GM21515 (cell line): Measurements from ENCODE around the gene NKAPD1.
A peak's percentile ranks its signal among the peaks of the same experiment; 100 is the strongest.
"Not testable (repeated sequence)": the region's sequence is repeated elsewhere in the genome, so short reads cannot be mapped to it uniquely, and the experiment has no call there.

ENCODE experiments used
- ATAC-seq: cut with Tn5 transposase; IDR thresholded peaks from one replicate; pipeline ENCODE4 v1.9.1; 2021; ENCODE audit not compliant: unreplicated experiment

The NKAPD1 gene

DNA sequence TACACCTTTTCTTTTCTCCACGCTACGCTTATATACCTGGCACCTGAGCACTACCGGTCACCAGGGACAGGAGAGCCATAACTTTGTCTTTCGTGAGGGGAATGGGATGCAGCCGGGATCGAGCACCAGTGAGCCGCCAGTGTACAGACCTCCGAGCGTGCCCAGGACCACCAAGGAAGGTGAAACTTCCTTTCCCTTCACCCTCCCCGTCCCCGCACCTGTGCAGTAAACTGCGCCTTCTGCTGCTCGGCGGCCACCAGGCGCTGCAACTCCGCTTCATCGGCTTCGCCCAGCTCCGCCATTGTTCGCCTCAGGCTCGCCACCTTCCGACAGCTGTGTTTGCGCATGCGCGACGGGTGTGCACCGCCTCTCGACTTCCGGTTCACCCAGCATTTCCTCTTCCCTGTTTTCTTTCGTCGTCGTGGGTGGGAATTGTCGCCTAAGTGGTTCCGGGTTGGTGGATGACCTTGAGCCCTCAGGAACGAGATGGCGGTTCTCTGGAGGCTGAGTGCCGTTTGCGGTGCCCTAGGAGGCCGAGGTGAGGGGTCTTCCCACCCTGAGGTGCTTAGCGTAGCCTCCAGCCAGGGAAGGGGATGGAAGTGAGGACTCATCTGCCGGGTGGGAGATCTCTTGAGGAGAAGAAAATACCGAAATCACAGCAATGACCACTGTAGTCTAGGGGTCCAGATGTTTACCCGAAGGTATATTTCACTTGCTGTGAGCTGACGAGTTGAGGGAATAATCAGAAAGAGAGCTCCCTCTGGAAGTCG, 12.5 kb downstream of the NKAPD1 start, which contains the start of the genes SDHD and TIMM8B:
Gene SDHD, plus strand, starts transcription at position 452 of the 770 bp plus-strand sequence. Its CDS starts 35 bp downstream, at position 487.
Gene TIMM8B, minus strand, starts transcription at position 335 of the 770 bp plus-strand sequence. Its CDS starts 33 bp downstream, at position 302.
- peak; percentile 89 for ATAC-seq

DNA sequence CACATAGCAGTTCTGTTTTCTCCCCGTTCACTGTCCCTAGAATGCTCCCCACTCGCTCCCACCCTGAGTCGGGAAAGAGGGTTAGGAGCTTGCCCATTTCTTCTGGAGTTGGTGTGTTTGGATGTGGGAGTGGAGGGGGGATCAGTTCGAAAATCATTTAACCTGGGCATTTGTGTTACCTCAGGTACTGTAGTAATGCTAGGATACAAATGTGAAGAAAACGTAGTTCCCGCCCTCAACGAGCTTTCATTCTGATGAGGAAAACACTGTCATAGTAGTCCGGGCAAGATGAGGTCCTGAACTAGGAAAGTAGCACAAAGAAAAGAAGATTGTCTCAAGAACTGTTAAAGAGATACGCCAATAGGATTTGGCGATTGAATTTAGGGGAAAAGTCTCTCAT, 13.1 kb downstream of the NKAPD1 start:
- no peak for ATAC-seq

DNA sequence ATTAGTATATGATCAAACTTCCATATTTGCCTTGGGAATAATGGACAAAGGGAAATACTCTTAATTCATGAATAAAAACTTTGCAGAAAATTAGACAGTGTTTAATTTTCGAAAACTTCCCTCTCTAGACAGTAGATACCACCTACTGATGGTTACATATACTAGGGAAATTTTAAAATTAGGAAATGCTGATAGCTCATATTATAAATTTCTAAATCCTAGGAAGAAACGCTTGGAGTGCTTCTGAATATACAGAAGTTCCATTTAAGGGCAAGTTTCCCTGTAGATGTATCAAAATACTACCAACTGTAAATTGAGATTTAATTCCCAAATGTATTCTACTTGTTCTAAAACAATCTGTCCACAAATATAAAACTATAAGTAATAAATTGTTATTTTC, 21.2 kb downstream of the NKAPD1 start:
- ATAC-seq = not testable (repeated sequence)

DNA sequence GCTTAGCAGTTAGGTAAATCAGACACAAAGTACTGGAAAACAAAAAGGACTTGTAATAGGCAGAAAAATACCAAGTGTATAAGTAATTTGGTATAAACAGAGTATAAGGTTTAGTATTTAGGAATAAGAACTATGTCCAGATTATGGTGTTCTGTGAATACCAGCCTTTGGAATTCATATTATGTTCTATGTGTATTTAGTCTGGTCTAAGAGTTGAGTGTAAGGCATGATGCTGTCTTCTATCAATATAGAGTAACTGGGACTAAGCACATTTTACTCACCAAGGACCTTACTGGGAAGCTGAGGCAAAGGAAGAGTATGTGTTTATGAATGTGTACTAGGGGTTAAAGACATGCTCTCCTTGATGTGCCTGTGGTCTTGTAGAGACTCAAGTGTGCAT, 22.1 kb downstream of the NKAPD1 start:
- ATAC-seq = no peak

DNA sequence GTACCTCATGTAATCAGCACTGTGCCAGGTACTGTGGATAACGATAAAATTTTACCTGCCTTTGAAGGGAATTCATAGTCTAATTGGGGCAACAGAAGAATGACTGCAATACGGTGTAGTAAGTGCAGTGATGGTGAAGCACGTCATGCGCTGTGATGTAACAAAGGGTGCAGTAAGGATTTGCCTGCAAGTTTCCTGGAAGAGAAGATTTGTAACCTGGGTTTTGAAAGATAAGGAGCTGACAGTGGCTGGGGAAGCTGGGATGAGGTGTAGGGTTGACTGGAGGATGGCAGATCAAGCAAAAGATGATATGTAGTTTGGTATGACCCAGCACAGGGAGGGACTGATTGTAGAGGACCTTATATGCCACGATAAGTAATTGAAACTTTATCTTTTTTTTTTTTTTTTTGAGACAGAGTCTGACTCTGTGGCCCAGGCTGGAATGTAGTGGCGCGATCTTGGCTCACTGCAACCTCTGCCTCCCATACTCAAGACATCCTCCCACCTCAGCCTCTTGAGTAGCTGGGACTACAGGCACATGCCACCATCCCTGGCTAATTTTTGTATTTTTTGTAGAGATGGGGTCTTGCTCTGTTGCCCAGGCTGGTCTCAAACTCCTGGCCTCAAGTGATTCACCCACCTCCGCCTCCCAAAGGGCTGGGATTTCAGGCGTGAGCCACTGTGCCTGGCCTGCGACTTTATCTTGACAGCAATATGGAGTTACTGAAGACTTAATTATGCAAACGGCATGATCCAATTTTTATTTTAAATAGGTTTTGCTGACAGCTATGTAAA, 23.8 kb downstream of the NKAPD1 start:
- no peak for ATAC-seq

DNA sequence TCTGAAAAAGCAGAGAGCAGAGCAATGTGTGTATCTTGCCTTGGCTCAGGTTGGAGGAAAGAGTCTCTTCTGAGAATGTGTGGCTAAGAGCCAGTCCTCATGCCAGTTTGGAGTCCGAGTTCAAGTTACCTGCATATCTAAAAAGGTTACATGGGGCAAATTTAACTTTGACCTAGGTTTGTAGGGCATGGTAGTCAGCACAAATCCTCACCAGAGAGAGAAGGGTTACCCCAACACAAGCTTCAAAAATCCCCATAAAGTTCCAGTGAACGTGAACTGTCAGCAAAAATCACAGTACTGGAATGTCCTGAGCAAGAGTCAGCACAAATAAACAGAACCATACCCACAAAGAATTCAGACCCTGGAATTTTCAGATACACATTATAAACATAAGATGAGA, 26.4 kb downstream of the NKAPD1 start:
- ATAC-seq = no peak

DNA sequence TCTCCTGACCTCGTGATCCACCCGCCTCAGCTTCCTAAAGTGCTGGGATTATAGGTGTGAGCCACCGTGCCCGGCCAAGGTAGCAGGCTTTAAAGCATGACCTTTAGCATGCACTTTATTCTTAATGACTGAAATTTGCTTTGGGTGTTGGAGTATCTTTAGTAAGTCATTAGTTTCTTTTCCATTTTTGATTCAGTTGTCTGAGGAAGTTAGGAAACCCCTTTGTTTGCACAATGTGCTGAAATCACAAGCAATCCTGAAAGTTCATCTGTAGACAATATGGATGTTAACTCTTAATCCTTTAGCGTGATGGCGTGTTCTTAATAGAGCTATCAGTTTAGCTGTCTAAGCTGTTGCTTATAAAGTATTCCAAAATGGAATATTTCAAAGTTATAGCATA, 29.3 kb downstream of the NKAPD1 start:
- ATAC-seq = no peak

DNA sequence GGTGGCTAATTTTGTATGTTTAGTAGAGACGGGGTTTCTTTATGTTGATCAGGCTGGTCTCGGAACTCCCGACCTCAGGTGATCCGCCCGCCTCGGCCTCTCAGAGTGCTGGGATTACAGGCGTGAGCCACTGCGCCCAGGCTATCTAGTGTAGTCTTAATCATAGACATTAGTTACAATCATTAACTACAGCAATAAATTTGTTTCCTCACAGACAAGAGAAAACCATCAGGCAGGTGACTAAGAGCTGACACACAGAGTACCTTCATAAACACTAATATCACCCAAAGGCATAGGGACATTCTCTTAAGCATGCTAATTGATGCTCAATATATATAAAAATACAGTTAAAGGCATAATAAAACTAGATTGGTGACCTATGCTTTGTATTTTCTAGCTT, 32.0 kb downstream of the NKAPD1 start:
- ATAC-seq = no peak

DNA sequence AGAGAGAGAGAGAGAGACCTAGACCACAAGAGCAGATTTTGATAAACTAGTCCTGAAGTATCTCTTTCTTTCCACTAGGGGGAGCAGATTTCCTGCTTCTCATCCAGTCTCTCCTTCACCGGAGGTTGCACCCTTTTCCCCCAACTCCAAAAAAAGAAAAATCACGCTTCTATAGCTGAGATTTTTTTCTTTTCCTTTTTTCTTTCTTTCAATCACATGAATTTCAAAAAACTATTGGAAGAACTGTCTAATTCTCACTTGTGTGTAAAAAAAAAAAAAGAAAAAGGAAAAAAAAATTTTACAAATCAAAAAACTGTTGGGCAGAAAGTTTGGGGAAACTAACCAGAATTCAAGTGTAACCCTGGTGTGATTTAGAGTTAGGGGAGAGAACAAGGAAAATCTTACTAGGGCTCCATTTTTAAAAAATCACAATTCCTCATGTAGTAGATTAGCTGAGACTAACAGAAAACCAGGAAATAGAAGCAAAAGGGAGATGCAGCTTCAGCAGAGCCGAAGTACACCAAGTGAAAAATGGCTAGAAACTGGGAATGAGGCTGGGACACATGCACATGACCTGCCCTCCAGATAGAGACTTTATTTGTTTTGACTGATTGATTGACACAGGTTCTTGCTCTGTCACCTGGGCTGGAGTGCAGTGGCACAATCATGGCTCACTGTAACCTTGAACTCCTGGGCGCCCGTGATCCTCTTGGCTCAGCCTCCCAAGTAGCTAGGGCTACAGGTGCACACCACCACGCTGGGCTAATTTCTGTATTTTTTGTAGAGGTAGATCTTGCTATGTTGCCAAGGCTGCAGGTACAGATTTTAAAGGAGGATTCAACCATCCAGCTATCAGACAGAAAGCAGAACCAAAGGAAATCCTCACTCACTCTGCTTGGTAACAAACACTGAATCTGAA, 39.7 kb downstream of the NKAPD1 start:
- no peak for ATAC-seq

DNA sequence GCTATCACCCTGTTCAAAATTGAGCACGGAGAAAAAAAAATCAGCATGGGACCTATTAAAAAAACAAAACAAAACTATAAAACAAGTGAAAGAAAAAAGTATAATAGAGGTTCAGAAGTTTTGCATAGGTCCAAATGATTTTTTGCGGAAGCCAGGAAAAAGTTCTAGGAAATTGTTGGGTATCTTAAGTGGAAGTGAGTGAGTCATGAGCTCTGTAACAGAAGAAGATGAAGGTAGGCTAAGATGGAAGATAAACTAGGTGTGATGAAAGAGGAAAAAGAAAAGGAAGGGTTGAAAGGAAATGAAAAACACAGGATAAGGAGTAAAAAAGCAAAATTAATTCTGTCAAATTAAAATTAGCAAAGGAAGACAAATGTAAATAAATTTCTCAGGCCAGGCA, 40.4 kb downstream of the NKAPD1 start:
- ATAC-seq = no peak

DNA sequence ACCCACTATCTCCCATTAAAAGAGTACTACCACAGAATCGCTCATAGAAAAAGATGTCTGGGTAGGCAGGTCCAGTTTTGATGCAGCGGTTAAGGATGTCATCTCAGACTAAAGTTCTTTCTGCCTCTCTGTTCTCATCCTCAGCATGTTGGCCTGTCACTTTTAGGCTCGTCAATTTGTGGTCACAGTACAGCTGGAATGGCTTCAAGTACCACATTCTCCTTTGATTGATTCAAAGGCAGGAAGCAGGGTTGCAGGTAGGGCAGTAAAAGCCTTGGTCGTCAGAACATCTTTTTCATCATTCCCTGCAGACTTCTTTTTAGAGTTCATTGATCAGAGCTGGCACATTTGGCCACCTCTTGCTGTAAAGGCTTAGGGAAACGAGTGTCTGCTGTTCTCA, 41.3 kb downstream of the NKAPD1 start:
- ATAC-seq = no peak

DNA sequence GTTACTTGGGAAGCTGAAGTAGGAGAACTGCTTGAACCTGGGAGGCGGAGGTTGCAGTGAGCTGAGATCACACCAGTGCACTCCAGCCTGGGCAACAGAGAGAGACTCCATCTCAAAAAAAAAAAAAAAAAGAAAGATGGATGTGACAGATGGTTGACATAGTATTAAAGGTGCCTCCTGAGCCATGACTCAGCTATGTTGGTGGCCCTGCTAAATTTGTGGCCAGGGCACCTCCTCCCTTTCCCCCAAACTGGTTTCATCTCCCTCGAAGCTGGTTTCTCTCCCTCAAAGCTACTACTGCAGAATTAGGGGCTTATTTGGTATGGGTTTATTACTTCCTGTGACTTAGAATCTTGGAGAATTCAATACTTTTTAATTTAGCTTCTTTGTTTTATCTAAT, 44.1 kb downstream of the NKAPD1 start:
- ATAC-seq = no peak

DNA sequence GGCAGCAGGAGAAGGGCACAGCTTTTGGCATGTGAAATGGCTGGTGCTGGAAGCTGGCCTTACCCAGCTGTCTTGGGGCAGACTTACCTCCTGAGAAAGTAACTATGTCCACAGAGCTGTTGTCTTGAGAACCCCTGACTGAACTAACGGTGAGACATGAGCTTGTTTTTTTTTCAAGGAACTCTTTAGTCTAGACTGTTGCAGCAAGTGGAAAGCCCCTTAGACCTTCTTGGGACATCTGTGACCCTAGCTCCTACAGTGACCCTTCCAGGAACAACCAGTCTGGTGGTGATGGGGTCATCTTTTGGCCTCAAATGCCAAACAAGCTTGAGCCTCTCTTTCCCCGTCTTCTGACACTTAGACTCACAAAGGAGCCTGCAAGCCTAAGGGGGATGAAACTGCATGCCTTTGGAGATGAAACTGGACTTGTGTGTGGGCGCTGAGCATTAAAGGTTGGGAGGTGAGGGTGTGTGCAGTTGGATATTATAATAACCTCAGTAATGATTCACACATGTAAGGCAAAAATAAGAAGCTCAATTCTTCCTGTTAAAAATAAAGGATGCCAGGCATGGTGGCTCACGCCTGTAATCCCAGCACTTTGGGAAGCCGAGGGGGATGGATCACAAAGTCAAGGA, 48.0 kb downstream of the NKAPD1 start:
- ATAC-seq = no peak

DNA sequence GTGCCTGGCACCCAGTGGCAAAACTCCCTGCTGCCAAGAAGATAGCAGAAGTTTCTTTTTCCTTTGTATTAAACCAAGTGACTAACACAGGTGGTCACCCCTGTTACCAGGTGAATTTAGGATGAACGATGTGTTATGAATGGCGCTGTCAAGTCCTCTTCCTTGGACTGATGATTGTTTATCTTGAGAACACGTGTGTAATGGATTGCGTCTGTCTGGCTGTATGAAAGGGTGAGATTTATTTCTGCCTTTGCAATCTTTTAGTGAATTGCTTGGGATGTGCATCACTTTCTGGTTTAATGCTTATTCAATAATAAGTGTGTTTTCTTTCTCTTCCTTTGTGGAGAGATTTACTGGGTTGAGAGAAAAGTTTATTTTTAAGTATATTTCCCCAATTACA, 49.0 kb downstream of the NKAPD1 start:
- no peak for ATAC-seq

DNA sequence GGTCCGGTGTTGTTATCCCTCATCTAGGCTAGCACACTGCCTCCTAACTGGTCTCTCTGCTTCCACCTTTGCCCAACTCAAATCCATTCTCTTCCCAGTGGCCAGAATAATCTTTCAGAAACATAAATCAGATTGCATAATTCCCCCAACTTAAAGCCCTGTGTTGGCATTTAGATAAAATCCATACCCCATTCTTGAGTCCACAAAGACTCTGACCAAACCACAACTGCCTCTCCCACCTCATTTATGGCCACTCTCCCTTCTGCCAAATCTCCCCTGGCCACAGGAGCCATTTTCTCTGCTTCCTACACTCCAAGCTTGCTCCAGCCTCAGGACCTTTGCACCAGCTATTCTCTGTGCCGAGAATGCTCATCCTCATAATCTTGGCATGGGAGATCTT, 53.0 kb downstream of the NKAPD1 start:
- ATAC-seq = no peak

DNA sequence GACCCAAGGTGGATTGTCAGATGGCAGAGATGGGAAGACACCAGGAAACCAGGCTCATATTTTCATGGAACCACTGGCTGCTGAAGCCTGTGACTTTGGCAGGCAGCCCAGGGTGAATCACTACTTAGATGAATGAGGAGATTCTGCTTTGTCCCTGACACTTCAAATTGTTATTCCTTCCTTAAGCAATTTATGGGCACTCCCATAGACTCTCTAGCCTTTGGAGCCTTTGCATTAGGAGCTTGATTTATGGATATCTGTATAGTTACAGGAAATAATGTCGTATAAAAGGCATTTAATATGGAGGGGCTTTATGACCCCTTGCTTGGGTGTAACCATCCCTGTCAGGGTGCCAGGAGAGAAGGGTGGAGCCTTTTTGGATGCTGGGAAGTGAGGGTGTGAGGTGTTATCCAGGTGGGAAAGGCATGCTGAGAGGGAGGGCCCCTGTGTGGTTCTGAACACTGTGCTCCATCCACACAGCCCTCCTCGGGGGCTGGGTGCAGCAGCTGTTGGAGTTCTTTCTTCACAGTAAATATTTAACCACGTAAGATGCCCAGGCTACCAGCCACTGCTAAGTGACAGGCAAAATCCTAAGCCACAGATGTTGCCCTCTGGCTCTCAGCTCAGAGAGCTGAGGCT, 54.5 kb downstream of the NKAPD1 start:
- ATAC-seq = no peak

DNA sequence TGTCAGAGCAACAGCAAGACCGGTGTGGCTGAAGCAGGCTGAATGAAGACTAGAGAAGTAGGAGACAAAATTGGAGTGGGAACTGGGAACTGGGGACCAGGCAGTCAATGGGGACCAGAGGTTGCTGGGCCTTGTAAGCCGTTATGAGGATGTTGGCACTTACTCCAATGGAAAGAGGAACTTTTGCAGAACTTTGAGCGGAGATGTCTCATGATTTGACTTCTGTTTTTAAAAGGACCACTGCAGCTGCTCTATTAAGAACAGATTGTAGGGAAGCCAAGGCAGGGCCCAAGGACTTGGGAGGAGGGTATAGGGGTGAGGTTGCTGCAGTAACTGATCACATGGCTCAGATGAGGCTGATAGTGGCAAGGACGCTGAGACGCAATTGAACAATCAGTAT, 55.6 kb downstream of the NKAPD1 start:
- no peak for ATAC-seq

DNA sequence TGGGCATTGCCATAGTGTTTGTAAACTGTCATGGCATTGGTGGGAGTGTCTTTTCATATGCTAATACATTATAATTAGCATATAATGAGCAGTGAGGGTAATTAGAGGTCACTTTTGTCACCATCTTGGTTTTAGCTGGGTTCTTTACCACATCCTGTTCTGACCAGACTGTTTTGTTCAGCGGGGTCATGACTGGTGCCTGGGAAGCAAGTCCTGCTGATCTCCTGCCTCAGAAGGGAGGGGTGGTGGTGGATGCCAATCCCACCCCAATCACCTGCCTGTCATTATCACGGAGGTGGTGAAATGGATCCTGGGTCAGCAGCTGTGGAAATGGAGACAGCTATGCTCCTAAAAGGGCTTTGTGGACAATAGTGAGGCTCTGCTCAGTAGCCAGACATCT, 58.6 kb downstream of the NKAPD1 start:
- no peak for ATAC-seq

DNA sequence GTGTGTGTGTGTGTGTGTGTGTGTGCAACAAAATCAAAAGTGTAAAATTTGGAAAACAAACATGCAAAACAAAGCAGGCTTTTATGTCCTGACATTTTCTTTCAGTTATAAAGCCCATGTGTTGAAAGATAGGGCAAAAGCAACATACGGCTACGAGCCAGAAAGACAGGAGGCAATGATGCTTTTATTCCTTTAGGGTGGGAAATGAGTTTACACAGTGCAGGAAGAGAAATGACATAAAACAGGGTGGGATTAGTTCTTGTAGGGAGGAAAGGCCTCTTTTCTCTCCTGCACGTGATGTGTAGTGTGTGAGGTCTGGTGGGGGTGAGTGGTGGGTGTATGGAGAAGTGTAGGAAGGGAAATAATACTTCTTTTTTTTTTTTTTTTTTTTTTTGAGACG, 60.4 kb downstream of the NKAPD1 start:
- ATAC-seq = no peak
